HK-2 (cell line): ENCODE measurements around the gene BAIAP2L1.

Experiments
- DNase-seq: peaks from one replicate; pipeline ENCODE4 v3.0.0-alpha.2; 2018; ENCODE audit not compliant: unreplicated experiment

Gene BAIAP2L1

DNA sequence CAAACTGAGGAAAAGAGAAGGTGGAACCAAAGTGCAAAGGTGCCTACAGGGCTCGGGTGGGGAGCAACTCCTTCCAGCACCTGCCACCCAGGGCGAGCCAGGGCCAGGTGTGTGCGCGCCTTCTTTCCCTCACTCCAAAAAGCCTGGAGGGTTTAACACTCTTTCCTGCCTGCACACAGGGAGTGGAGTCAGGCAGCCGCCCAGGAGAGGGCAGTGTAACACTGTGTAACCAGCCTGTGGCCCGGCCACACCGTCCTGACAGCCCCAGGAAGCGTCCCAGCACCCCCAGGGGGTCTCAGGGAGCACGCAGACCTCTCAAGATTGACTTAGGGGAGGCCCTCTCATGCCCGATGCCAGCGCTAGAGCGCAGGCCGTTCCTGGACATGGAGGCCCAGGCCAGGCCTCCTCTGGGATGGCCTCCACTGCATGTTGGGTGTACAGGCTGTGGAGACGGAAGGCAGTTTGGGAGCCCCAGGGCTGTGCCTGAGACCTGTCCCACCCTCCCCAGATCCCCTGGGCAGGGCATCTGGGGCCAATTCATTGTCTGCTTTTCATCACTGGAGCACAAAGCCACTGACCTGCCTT is 106.0 kb downstream of the BAIAP2L1 start:
- DNase-seq = peak; percentile 69

DNA sequence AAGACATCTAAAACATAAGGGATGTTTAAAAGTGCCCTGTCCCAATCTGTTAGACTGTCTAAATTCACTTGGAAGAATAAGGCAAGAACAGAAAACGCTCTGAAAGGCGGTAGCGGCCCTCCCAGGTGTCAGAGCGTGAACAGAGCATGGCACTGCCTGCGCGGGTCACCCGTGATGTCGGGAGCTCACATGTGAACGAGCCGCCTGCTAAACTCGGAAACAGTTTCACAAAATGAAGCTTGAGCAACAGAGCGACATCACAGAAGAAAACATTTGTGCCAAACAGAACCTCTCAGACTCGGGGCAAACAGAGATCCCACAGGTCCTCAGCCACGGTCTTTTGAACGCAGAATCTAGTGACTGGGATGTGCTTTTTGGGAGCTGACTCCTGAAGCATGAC is 106.6 kb downstream of the BAIAP2L1 start:
- no peak for DNase-seq

DNA sequence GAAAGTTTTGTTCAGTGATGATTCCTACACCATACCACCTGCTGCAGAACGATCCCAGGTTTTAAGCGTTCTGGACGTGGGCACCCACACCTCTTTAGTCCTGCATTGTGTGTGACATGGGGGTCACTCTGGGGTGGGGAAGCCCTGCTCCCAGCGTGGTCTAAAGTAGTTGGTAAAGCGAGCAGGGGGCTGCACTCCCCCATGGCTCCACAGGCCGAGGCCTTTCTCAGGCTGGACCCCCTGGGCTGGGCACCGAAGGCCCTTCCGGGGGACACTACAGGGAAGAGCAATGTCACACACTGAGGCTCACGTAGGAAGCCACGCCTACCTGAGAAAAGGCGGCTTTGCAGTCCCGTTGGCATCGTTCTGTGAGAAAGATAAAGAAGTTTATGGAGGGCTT is 107.1 kb downstream of the BAIAP2L1 start:
- no peak for DNase-seq

DNA sequence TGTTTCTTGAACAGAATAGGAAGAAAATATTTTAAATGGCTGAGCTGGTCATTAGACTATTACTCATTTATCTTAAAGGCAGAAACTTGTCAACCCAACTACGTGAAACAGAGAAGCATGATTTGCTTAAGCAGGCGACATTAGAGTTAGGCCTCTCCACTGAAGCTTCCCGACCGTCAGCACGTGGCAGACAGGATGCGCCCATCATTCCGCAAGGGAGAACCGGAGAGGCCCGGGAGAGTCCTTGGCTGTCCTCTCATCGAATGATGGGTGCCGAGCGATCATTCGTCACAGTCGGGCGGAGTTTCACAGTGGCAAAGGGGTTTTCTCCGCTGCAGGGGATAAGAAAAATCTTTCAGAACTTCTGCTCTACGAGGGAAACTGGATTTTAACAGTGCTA is 107.6 kb downstream of the BAIAP2L1 start:
- DNase-seq = no peak

DNA sequence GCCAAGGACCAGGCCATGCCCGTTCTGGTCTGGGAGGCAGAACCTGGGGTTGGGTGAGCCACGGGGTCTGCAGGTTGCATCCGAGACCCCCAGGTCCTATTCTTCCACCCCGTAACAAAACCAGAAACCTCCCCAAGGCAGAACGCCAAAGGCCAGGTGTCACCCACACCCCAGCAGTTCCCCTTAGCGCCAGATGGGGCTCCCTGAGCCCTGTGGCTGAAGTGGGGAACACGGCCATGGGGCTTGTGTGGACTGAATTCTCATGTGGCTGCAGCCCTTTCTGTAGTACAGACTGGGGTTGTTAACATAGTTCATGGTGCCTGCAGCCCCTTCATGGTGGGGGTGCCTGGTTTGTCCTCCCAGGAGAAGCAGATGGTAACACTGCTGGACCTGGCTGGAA is 109.2 kb downstream of the BAIAP2L1 start:
- no peak for DNase-seq

DNA sequence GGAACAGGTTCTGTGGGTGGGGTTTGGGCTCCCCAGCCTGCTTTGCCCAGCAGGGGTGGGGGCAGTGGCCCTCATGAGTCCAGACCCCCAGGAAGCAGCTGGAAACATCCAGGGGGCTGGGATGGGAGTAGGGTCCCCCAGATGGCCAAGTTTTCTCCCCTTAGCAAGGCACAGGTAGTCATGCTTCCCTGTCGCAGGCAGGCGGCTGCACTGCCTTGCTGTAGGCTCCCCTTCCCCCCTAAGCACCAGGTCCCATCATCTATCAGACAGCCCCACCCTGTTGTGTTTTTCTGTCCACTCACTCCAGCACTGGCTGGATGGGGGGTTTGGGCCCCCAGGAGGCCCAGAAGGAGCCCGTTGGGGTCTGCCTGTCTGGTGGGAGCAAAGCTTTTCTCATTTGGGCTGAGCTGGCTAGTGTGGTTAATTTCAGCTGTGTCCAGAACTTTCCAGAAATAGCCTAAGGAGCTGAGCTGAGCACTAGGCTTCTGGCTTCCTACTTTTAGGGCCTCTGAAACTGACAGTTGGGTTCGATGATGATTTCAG is 111.5 kb downstream of the BAIAP2L1 start:
- no peak for DNase-seq

DNA sequence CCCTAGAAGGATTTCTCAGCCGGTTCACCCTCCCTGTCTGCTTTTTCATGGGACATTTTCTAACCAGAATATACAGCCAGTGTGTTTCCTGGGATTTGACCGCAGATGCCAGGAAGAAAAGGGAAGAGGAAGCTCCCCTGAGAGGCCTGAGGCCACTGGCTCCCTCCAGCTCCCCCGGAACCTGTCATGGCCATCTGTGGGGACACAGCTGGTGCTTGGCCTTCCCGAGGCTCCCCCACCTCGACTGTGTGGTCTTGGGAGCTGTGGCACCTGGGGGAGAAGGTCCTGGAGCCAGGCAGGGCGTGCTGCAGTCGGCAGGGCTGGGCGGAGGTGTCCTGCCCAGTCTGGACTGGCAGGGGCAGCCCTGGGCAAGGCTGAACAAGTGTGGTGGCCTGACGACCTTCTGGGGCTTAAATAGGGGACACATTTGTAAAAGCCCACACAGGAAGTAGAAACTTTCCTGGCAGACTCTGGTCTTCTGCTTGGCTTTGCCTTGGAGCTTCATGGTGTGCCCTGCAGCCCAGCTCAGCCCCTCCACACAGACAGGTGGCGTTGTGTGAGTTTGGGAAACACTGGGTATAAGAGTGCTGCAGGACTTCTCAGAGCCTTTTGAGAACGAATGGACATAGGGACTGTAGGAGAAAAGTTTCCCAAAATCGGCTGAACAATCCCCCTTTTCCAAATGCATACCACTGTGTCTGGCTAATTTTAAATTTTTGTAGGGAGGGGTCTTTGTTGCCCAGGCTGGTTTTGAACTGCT is 112.6 kb downstream of the BAIAP2L1 start:
- no peak for DNase-seq

DNA sequence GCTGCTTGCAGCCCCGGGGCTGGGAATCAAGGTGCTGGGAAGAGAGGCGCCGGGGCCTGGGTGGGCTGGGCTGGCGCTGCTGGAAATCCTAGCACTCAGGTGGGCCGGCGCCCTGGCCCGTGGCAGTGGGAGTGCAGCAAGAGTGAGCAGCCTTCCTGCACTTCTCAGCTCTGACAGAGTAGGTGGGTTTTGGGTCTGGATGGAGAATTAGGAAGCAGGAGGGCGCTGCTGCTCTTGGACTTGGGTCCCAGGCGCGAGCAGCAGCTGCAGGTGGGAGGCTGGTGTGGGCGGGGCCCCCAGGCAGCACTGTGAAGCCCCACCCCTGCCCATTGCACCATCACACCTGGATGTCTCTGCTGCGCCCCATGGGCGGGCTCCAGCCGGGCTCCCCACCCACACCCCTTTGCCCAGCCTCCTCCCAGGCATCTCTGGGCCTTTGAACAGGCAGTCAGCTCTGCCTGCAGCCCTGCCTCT is 113.4 kb downstream of the BAIAP2L1 start:
- DNase-seq = no peak

DNA sequence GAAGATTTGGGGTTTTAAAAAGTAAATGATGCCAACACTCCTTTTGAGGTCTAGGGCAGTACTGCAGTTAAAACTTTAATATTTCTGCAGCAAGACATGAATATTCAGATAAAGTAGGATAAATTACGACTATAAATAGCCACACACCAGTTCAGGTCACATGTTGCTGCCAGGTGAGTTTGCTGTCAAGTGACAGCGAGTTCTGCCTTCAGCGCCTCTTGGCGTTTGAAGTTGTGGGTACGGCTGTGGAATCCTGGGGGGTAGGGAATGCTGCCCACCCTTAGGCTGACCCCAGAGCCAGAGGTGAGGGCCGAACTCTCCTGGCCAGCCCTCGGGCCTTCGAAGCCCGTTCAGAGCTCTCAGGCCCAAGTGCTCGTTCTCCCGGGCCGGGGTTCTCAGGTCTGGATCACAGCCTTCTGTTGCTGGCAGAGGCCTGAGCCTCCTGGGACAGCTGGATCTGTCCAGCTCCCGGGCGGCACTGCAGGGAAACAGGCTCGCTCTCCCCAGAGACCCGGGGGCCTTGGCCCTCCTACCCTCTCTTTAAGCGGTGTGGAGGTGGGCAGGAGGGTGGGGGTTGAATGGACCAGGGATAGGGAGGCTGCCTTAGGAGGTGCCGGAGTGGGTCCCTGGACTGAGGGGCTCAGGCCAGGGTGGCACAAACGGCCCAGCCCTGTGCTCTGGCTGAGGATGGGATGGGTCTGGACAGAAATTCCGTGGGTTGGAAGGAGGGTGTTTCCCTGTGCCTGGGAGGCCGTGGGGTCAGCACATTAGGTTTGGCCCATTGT is 114.0 kb downstream of the BAIAP2L1 start:
- no peak for DNase-seq

DNA sequence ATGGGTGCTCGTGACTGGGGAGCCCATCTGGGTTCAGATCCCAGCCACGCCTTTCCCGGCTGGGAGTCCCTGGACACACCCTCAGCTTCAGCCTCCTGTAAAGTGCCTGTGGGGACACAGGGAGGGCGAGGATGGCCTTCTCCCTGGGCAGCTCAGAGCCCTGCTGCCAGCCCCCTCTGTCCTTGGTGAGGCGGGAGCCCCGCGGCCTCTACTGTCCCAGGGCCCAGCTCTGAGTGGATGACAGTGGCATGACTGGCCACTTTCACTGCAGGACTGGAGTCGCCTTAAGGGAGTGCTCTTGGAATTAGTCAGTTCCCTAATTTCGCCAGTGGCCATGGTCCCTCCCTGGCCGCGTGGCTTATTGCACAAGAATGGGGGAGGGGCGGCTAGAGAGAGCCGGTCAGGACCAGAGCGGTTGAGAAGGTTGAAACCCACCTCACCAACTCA is 114.8 kb downstream of the BAIAP2L1 start:
- DNase-seq = peak; percentile 59

DNA sequence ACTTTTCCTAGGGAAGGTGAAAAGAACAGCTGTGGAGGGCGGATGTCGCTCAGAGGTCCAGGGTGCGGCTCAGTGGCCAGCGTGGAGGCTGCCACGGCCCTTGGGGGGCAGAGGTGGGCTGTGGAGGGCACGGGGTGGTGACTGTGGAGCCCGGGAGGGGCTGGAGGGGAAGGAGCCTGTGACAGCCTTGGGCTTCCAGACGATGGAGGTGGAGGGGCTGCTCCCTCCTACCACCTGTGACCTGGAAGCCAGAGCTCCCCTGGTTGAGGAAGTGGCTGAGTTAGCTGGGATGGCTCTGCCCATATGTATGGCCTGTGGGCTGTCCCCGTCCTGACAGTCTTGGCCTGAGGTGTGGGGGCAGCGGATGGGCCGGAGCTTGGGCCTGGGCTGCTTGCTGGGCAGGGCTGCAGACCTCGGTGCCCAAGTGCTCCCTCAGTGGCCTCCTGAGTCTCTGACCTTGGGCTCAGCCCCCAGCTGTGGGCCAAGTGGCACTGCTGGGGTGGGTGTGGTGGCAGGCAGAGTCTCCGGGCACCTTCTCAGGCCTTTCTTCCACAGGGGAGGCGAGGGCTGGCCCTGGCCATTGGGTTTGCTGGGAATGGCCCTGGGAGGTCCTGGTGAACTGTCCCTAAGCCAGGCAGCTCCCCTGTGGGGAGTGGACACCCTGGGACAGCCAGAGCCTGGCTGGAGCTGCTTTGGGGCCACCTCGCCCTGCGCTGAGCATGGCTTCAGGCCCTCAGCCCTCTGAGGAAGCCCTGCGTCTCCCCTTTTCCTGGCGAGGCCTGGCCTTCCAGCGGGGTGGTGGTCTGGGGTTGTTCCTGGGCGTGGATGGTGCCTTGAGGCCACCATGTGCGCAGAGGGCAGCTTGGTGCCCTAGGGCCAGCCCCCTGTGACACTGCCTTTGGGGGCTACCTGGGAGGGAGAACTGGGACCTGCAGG is 115.5 kb downstream of the BAIAP2L1 start:
- no peak for DNase-seq

DNA sequence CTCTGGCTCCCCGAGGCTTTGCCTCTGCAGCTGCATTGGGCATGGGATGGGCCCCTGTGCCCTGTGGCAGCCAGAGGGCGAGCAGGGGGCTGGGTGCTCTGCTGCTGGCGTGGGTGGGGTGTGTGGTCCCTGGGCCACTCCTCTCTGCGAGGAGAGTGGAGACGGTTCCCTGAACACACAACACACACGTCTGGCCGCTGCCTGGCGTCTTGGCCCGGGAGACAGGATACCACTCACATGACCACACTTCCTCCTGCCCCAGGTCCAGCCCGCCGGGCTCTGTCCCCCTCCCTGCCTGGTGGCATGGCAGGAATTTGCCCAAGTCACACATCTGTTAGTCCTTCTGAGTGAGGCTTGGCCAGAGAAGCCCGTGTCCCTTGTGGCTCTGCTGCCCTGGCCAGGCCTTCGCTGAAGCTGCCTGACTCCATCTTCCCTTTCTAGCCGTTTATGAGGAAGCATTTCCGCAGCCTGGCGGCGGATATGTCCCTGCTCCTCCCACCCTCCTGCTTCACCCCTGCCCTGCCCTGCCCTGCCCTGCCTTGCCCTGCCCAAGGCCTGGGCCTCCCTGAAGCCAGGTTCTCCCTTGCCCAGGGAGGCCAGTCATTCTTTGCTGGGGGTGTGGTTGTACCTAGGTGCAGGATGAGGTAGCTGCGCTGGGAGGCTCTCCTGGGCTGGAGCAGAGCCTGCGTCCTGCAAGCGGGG is 116.4 kb downstream of the BAIAP2L1 start:
- DNase-seq = peak; percentile 93

DNA sequence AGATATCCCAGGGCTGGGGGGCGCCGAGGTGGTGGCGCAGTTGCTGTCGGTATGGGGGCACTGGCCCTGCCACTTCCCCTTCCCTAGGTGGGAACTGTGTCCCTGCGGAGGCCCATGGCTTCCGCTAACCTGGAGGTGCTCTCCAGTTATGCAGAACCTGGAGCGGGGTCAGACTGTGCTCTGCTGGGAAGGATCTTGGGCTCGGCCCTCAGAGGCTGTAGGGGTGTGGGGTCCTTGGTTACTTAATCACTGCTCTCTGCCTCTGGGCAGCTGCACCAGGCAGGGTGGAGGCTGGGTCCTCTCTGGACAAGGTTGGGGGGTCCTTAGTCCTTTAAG is 117.0 kb downstream of the BAIAP2L1 start:
- peak; percentile 39 for DNase-seq

DNA sequence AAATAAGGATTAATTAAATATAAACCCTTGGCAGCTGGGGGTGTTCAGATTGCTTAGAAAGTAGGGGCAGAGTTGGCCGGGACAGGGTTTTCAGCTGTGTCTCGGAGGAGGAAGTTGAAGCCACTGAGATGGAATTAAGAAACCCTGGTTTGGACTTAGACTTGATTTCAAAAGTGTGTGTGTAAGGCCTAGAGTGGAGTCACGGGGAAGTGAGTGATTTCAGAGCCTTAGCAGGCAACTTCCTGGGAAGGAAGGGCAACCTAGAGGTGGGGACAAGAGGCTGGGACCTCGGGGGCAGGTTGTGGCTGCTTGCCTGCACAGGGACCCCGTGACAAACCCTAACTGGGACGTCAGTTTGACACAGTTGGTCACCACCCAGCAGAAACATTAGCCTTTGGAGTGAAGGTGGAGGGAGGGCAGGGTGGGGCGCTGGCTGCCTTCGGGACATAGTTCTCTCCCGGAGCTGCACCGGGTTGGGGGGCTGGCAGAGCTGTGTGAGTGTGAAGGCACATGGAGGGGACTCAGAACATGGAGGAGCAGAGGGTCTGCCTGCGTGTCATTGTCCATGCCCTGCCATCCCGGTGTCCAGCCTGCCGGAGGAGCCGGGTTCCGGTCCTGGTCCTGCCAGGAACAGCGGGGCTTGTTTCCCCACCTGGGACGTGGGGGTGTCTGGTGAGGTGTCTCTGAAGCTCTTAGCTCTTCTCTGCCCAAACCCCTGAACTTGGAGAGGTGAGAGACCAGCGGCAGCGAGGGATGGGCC is 117.6 kb downstream of the BAIAP2L1 start:
- DNase-seq = peak; percentile 59

DNA sequence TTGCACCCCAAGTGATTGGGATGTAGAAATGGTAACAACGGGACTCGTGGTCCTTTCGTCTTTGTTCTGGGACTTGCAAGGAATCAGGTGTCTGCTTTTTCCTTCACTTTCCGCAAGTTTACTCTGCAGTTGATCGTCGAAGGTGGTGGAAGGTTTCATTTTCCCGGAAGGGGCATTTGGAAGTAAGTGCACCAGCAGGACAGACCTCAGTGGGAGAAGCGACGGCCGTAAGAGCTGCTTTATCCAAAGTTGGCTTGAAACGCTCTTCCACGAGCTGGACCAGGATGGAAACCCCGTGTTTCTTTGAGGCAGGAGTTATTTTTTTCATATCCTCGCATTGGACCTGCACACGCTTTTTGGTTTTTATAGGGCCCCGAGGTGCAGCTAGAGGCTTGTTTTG is 118.2 kb downstream of the BAIAP2L1 start:
- no peak for DNase-seq

DNA sequence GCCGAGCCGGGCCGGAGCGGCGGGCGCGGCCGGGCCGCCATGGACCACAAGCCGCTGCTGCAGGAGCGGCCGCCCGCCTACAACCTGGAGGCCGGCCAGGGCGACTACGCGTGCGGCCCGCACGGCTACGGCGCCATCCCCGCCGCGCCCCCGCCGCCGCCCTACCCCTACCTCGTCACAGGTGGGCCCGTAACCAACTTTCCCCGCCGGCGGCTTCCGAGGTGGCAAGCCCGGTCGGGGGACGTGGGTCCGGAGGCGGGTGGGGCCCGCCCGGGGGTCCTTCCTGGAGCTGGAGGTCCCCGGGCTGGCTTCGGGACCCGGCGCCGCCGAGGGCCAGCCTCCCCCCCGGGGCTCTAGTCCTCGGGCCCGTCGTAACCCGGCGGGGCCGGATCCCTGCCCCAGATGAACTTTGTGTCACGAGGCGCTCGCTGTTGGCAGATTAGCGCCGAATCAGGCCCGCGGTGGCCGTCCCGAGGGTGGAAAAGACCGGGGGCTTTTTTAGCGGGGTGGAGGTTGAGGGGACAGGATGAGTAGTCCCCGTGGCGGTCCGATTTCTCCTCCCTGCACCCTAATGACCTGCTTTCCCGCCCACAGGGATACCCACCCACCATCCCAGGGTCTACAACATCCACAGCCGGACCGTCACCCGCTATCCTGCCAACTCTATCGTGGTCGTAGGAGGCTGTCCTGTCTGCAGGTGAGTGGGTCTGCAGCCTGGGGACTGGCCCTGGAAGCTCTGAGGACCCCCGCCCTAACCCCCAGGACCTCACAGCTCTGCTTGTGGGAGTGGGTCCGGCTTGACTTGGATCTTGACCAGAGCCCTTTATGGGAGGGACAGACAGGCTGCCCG is 118.9 kb downstream of the BAIAP2L1 start:
- DNase-seq = no peak

DNA sequence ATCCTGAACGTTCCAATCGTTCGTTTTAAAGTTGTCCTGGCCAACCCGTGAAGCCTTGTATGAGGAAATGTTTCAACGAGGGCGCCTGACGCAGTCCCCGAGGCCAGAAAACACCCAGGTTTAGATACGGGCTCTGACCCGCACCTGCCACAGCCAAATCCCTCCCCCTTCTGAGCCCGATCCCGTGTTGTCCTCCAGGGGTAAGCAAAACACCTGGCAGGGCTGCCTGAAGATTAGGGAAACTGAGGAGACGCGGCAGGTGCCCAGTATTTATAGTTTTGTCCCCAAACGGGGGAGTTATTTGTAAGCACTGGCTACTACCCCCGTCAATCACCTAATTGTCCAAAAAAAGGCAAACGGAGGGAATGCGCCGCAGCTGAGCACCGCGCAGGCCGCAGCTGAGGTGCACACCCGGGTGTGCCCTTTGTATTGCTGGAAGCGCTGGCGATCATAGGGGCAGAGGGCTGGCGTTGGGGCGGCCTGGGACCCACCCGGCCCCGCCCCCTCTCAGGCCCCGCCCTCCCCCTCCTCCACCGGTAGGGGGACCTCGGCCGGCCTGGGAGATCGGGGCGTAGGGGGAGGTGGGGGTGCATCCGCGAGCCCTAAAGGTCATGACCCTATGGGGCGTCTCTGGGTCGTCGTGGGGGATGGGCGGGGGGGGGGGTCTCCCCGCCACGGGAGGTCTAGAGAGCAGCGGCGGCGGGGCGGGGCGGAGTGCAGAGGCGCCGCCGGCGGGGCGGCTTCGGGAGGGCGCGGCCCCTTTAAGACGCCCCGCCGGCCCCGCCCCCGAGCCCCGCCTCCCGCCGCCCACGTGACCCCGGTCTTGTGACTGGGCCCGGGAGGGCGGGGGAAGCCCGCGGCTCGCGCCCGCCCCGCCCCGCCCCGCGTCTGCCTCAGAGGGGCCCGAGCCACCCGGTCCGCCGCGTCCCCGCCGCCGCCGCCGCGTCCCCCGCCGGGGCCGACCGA is 119.8 kb downstream of the BAIAP2L1 start, which contains the start of gene BRI3:
Gene BRI3, plus strand, starts transcription at position 896 of the 966 bp plus-strand sequence. CDS start 110 bp downstream, outside the sequence.
- peak; percentile 91 for DNase-seq

DNA sequence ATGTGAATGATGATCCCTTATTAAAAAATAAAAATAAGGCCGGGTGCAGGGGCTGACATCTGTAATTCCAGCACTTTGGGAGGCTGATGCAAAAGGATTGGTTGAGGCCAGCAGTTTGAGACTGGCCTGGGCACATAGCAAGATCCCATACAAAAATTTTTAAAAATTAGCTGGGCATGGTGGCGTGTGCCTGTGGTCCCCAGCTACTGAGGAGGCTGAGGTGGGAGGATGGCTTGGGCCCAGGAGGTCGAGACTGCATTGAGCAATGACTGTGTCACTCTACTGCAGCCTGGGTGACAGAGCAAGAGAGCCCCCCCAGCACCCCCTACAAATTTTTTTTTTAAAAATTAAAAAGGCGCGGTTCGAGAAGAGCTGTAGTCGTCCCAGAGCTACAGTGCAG is 120.6 kb downstream of the BAIAP2L1 start:
- DNase-seq = no peak
